HCT116 (cell line): Measurements from ENCODE around the gene DNAH5.
"Not testable (repeated sequence)": the region's sequence is repeated elsewhere in the genome, so short reads cannot be mapped to it uniquely, and the experiment has no call there.

ENCODE experiments used
- CTCF ChIP-seq, 3 experiments: fragments of 200-600 bp in 1 of 3; sonication (generic) in 1 of 3; IDR thresholded peaks in 2 of 3; conservative IDR thresholded peaks in 1 of 3; 2 replicates each; pipeline ENCODE4 v1.5.1; 2012 to 2017; ENCODE audit warnings: low read depth in 2 of 3, low read length in 2 of 3, antibody characterized with exemption in 1 of 3, borderline replicate concordance in 1 of 3, control low read depth in 1 of 3, mild to moderate bottlenecking in 1 of 3, mixed read lengths in 1 of 3, mixed run types in 1 of 3, moderate library complexity in 1 of 3; ENCODE audit not compliant: insufficient read depth in 1 of 3
- MAX ChIP-seq: IDR thresholded peaks from 2 replicates; pipeline ENCODE4 v1.6.1; 2012
- POLR2A ChIP-seq: IDR thresholded peaks from 2 replicates; pipeline ENCODE4 v1.7.0; 2011; ENCODE audit warnings: borderline replicate concordance; ENCODE audit not compliant: insufficient read depth, insufficient read length; ENCODE audit errors: extremely low read depth

- TF ChIP-seq POLR2A; CTCF (IDR thresholded peaks at IDR 0.05 in 2 of 3, conservative IDR thresholded peaks at IDR 0.05 in 1 of 3; ENCODE audit: borderline replicate concordance in 1 of 3, insufficient read depth in 1 of 3, low read depth in 2 of 3, low read length in 2 of 3); MAX: not testable (repeated sequence)
Observed at GRCh38 chr5:13798569-13798968, 145.9 kb downstream of the DNAH5 start.
